Brain microvascular endothelial cell (primary cell): ENCODE results near the gene ARVCF.

Experiments
- DNase-seq: peaks from one replicate; pipeline ENCODE4 v3.0.0-alpha.2; 2020
- H3K27ac ChIP-seq: fragments of 250-450 bp; sonication (Bioruptor Pico); 2 replicates; pipeline ENCODE4 v1.5.1; 2020; ENCODE audit warnings: mild to moderate bottlenecking, moderate library complexity
- H3K27me3 ChIP-seq: fragments of 250-450 bp; sonication (Bioruptor Pico); replicated peaks from 2 replicates; pipeline ENCODE4 v1.5.1; 2020; ENCODE audit warnings: mild to moderate bottlenecking
- H3K36me3 ChIP-seq: fragments of 250-450 bp; sonication (Bioruptor Pico); replicated peaks from 2 replicates; pipeline ENCODE4 v1.5.1; 2020; ENCODE audit warnings: mild to moderate bottlenecking
- H3K4me3 ChIP-seq: 2 replicates; pipeline ENCODE4 v1.5.1; 2011; ENCODE audit warnings: low read depth, mild to moderate bottlenecking, control low read depth, low read length, moderate library complexity
- in situ Hi-C: cut with HindIII; loops from 2 replicates; pipeline ENCODE4 v1.10.0; 2017; ENCODE audit warnings: low sequenced_read_pairs, low pct_ligation_motif_present
- TF ChIP-seq, protein P1 (sequence below): IDR thresholded peaks from 2 replicates; pipeline ENCODE4 v1.5.1; 2011; ENCODE audit warnings: low read depth, mild to moderate bottlenecking, moderate library complexity, low read length, control low read depth, inconsistent platforms; ENCODE audit errors: missing control alignments

Gene ARVCF

DNA sequence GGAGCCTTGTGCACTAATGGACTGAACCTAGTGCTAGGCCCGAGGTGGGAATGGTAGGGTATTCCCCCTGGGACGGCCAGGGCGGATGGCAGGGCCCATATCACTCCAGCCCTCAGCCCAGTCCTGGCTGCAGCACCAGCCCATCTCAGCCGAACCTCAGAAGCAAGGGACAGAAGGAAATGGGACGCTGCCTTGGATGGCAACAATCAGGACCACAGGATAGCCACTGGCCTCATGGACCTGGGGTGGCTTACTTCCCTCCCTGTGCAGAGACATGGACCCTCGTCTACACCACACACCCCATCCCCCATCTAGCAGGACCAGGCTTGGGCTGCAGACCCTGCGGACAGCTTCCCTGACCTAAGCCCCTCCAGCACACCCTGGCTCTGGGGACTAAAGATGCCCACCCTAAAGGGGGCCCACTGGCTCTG lies 24.1 kb downstream of the ARVCF start:
- Histone ChIP-seq H3K27ac (no peak overlapping the region), H3K36me3 (no peaks in the 10 kb centered on the region), H3K27me3 (peaks cover 5% of the 10 kb centered on the region), H3K4me3 (no peak overlapping the region)
- in situ Hi-C loops = no loop called here
- no peak for DNase-seq
- TF ChIP-seq, protein P1, sequence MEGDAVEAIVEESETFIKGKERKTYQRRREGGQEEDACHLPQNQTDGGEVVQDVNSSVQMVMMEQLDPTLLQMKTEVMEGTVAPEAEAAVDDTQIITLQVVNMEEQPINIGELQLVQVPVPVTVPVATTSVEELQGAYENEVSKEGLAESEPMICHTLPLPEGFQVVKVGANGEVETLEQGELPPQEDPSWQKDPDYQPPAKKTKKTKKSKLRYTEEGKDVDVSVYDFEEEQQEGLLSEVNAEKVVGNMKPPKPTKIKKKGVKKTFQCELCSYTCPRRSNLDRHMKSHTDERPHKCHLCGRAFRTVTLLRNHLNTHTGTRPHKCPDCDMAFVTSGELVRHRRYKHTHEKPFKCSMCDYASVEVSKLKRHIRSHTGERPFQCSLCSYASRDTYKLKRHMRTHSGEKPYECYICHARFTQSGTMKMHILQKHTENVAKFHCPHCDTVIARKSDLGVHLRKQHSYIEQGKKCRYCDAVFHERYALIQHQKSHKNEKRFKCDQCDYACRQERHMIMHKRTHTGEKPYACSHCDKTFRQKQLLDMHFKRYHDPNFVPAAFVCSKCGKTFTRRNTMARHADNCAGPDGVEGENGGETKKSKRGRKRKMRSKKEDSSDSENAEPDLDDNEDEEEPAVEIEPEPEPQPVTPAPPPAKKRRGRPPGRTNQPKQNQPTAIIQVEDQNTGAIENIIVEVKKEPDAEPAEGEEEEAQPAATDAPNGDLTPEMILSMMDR = no peak

DNA sequence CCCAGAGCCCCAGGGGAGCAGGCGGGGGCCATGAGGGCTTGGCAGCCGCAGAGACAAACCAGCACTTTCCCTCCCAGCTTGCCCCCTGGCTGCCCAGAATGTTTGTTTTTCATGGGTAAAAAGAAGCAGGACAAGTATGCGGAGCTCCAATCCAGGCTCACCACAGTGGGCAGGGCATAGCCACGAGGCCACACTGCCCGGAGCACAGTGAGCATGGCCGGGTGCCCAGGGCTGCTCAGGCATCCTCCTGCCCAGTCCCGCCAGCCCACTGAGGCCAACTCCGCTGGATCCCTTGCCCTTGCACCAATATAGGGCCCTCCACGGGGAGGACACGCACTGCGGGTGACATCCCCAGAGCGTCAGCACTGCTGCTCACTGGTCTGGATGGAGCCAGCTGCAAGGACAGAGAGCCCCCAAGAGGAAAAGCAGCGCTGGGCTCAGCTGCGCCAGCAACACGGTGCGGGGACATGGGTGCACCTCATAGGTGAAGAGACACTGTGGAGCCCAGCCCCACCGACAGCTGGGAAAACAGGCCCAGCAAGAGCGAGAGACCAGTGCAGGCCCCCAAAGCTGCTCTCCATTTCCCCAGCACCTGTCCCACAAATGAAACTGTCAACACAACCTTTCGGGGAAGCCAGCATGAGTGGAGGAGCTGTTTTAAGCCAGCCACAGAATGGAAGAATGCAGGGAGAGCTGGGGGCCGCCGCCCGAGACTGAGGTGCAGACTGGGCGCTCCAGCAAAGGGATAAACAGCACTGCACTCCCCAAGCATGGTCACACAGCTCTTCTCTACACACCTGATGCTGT lies 24.8 kb downstream of the ARVCF start:
- no peak for DNase-seq
- TF ChIP-seq, protein P1 = no peak
- peaks cover under 1% of the 10 kb centered on the region for H3K27me3 ChIP-seq
- no peak overlapping the region for H3K27ac ChIP-seq
- in situ Hi-C loops = no loop called here
- no peaks in the 10 kb centered on the region for H3K36me3 ChIP-seq
- no peak overlapping the region for H3K4me3 ChIP-seq

DNA sequence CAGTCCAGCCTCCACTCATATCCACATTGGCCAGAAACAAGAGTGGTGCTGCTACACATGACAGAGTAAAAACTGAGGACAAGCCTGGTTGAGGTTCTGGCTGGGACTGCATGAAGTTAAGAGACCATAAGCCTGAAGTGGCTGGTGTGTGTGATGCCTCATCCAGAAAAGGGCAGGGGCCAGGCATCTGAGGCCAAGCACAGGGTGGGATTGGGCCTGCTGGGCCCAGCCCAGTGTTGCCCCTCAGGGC lies 25.3 kb downstream of the ARVCF start:
- TF ChIP-seq, protein P1 = no peak
- no peaks in the 10 kb centered on the region for H3K27me3 ChIP-seq
- in situ Hi-C loops = no loop called here
- no peak for DNase-seq
- H3K27ac ChIP-seq = no peak overlapping the region
- H3K4me3 ChIP-seq = no peak overlapping the region
- no peaks in the 10 kb centered on the region for H3K36me3 ChIP-seq

DNA sequence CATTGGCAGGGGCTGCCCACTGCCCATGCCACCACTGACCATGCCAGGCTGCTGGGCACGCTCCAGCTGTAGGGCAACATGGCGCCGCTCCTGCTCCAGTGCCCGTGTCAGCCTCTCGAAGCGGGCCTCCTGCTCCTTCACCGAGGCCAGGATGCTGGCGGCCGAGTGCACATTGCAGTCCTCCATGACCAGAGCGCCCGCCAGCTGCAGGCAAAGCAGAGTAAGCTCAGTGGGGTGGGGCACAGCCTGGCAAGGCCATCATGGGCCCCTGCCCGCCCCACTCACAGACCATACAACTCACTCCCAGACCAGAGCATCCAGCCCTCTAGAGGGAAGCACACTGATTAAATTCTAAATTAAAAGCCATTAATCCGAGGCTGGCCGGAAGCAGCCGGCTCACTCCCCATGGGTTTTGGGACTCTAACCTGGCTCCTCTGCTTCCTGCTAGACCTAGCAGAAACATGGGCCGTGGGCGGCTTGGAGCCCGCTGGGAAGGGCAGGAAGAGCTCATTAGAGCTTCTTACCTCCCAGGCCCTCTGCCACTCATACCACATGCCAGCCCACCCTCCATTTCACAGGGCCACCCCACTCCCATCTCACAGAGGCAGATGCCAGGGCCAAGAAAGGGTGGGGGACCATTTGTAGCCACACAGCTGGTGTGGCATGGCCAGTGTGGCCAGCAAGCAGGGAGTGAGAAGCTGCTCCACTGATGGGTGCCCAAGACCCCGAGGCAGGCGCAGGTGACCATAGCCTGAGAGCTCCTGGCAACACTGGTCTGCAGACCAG lies 25.8 kb downstream of the ARVCF start:
- no peak for DNase-seq
- H3K36me3 ChIP-seq = no peaks in the 10 kb centered on the region
- TF ChIP-seq, protein P1 = no peak
- H3K4me3 ChIP-seq = no peak overlapping the region
- H3K27me3 ChIP-seq = no peaks in the 10 kb centered on the region
- no peak overlapping the region for H3K27ac ChIP-seq
- in situ Hi-C loops = no loop called here

DNA sequence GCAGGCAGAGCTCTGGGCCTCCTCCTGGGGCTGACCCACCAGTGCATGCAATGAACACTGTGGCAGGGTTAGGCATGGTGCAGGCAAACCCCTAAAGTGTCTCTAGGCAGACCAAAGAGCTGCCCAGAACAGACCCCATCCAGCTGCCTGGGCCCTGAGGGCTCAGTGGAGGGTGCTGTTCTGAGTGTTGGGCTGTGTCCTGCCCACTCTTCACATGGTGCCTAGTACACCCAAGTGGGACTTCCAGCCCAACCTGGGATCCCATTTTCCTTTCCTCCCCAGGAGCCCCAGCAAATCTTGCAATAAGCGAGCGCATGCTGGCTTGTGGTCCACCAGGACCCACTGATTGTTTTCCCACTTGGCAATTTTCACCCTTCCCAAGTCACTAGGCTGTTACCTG lies 26.4 kb downstream of the ARVCF start:
- H3K27ac ChIP-seq = no peak overlapping the region
- no peaks in the 10 kb centered on the region for H3K36me3 ChIP-seq
- no peak for DNase-seq
- H3K4me3 ChIP-seq = no peak overlapping the region
- TF ChIP-seq, protein P1 = no peak
- in situ Hi-C loops = no loop called here
- H3K27me3 ChIP-seq = no peaks in the 10 kb centered on the region
